IPS-20b (cell line): Measurements from ENCODE around the gene MYCL.

ENCODE experiments used
- H3K27ac ChIP-seq: one replicate; pipeline ENCODE4 v1.5.1; 2013; ENCODE audit warnings: low read length
- H3K27me3 ChIP-seq: 2 replicates; pipeline ENCODE4 v1.6.1; 2013; ENCODE audit warnings: mild to moderate bottlenecking, low read length, inconsistent platforms; ENCODE audit not compliant: insufficient read depth
- H3K36me3 ChIP-seq: 2 replicates; pipeline ENCODE4 v1.6.1; 2013; ENCODE audit warnings: low read depth, mild to moderate bottlenecking, inconsistent platforms, low read length, moderate library complexity; ENCODE audit not compliant: insufficient read depth
- H3K4me1 ChIP-seq: 2 replicates; pipeline ENCODE4 v1.6.1; 2013; ENCODE audit warnings: mild to moderate bottlenecking, control low read depth, inconsistent platforms, low read length, moderate library complexity; ENCODE audit not compliant: insufficient read depth
- H3K4me3 ChIP-seq: 2 replicates; pipeline ENCODE4 v1.5.1; 2013; ENCODE audit warnings: mild to moderate bottlenecking, low read length, inconsistent platforms
- H3K9ac ChIP-seq: 2 replicates; pipeline ENCODE4 v1.6.1; 2013; ENCODE audit warnings: low read depth, mild to moderate bottlenecking, inconsistent platforms, low read length, moderate library complexity
- H3K9me3 ChIP-seq: 2 replicates; pipeline ENCODE4 v1.6.1; 2013; ENCODE audit warnings: mild to moderate bottlenecking, low read depth, low read length, inconsistent platforms; ENCODE audit not compliant: insufficient read depth

Gene MYCL

GRCh38 chr1:39858315-39858714 is 43.4 kb downstream of the MYCL start:
- H3K27ac ChIP-seq = no peak overlapping the region
- no peak overlapping the region for H3K4me3 ChIP-seq
- no peaks in the 10 kb centered on the region for H3K9me3 ChIP-seq
- no peaks in the 10 kb centered on the region for H3K27me3 ChIP-seq
- H3K4me1 ChIP-seq = peaks cover 9% of the 10 kb centered on the region; the same call in 1 of the 2 replicates
- H3K9ac ChIP-seq = no peak overlapping the region
- peaks cover 41% of the 10 kb centered on the region for H3K36me3 ChIP-seq

- Histone ChIP-seq H3K27me3 (no peaks in the 10 kb centered on the region), H3K36me3 (peaks cover 43% of the 10 kb centered on the region), H3K9me3 (no peaks in the 10 kb centered on the region), H3K4me1 (peaks cover 9% of the 10 kb centered on the region; the same call in 1 of the 2 replicates), H3K9ac (no peak overlapping the region; the same call in 1 of the 2 replicates), H3K27ac (no peak overlapping the region), H3K4me3 (no peak overlapping the region)
These were observed 44.4 kb downstream of the MYCL start for GRCh38 chr1:39857126-39857878.

GRCh38 chr1:39854738-39855137 is 47.0 kb downstream of the MYCL start:
- H3K36me3 ChIP-seq = peaks cover 58% of the 10 kb centered on the region
- no peaks in the 10 kb centered on the region for H3K9me3 ChIP-seq
- H3K9ac ChIP-seq = no peak overlapping the region
- H3K4me3 ChIP-seq = no peak overlapping the region
- H3K27ac ChIP-seq = no peak overlapping the region
- H3K27me3 ChIP-seq = no peaks in the 10 kb centered on the region
- H3K4me1 ChIP-seq = peaks cover 9% of the 10 kb centered on the region; the same call in 1 of the 2 replicates

GRCh38 chr1:39854314-39854713 is 47.4 kb downstream of the MYCL start:
- Histone ChIP-seq H3K4me1 (peaks cover 9% of the 10 kb centered on the region; the same call in 1 of the 2 replicates), H3K4me3 (no peak overlapping the region), H3K36me3 (peaks cover 62% of the 10 kb centered on the region), H3K27ac (no peak overlapping the region), H3K9ac (no peak overlapping the region), H3K27me3 (no peaks in the 10 kb centered on the region), H3K9me3 (no peaks in the 10 kb centered on the region)

GRCh38 chr1:39852876-39853275 is 48.8 kb downstream of the MYCL start:
- Histone ChIP-seq H3K9me3 (no peaks in the 10 kb centered on the region), H3K27me3 (no peaks in the 10 kb centered on the region), H3K4me1 (peaks cover 9% of the 10 kb centered on the region; the same call in 1 of the 2 replicates), H3K9ac (no peak overlapping the region), H3K4me3 (no peak overlapping the region), H3K36me3 (peaks cover 73% of the 10 kb centered on the region), H3K27ac (no peak overlapping the region)

- peaks cover 4% of the 10 kb centered on the region; the same call in 1 of the 2 replicates for H3K4me1 ChIP-seq
- H3K4me3 ChIP-seq = no peak overlapping the region
- H3K9ac ChIP-seq = no peak overlapping the region
- H3K27me3 ChIP-seq = no peaks in the 10 kb centered on the region
- no peaks in the 10 kb centered on the region for H3K9me3 ChIP-seq
- no peak overlapping the region for H3K27ac ChIP-seq
- H3K36me3 ChIP-seq = peaks cover 79% of the 10 kb centered on the region
These were observed 49.4 kb downstream of the MYCL start for GRCh38 chr1:39852214-39852791.

GRCh38 chr1:39850606-39851216 is 51.0 kb downstream of the MYCL start:
- Histone ChIP-seq H3K9ac (no peak overlapping the region), H3K4me3 (no peak overlapping the region), H3K27ac (no peak overlapping the region), H3K9me3 (no peaks in the 10 kb centered on the region), H3K36me3 (peaks cover 80% of the 10 kb centered on the region), H3K27me3 (no peaks in the 10 kb centered on the region), H3K4me1 (no peaks in the 10 kb centered on the region)

GRCh38 chr1:39849203-39849602 is 52.5 kb downstream of the MYCL start:
- Histone ChIP-seq H3K36me3 (peaks cover 80% of the 10 kb centered on the region), H3K27me3 (no peaks in the 10 kb centered on the region), H3K27ac (no peak overlapping the region), H3K9me3 (no peaks in the 10 kb centered on the region), H3K4me1 (no peaks in the 10 kb centered on the region), H3K4me3 (no peak overlapping the region), H3K9ac (no peak overlapping the region)

- Histone ChIP-seq H3K9me3 (no peaks in the 10 kb centered on the region), H3K9ac (no peak overlapping the region), H3K36me3 (peaks cover 85% of the 10 kb centered on the region), H3K4me3 (no peak overlapping the region), H3K4me1 (no peaks in the 10 kb centered on the region), H3K27me3 (no peaks in the 10 kb centered on the region), H3K27ac (no peak overlapping the region)
These were observed 53.8 kb downstream of the MYCL start for GRCh38 chr1:39847940-39848339.

- Histone ChIP-seq H3K27me3 (no peaks in the 10 kb centered on the region), H3K4me3 (no peak overlapping the region), H3K9ac (no peak overlapping the region), H3K36me3 (peaks cover 86% of the 10 kb centered on the region), H3K4me1 (no peaks in the 10 kb centered on the region), H3K27ac (no peak overlapping the region), H3K9me3 (no peaks in the 10 kb centered on the region)
These were observed 54.9 kb downstream of the MYCL start for GRCh38 chr1:39846796-39847195.

- Histone ChIP-seq H3K4me1 (no peaks in the 10 kb centered on the region), H3K9ac (no peak overlapping the region), H3K27me3 (no peaks in the 10 kb centered on the region), H3K4me3 (no peak overlapping the region), H3K9me3 (no peaks in the 10 kb centered on the region), H3K27ac (no peak overlapping the region), H3K36me3 (peaks cover 91% of the 10 kb centered on the region)
These were observed 55.8 kb downstream of the MYCL start for GRCh38 chr1:39845569-39846566.
